ENCODE measurements around the gene RRP12. TPM values are rescaled to one million over a fixed set of nuclear protein-coding genes. Genes with fewer than 3 reads are reported as not detected.

The RRP12 gene
- polyA plus RNA-seq, 6 donors from 2014 or later = 8.1 to 20.8 (median 15.7) TPM

DNA sequence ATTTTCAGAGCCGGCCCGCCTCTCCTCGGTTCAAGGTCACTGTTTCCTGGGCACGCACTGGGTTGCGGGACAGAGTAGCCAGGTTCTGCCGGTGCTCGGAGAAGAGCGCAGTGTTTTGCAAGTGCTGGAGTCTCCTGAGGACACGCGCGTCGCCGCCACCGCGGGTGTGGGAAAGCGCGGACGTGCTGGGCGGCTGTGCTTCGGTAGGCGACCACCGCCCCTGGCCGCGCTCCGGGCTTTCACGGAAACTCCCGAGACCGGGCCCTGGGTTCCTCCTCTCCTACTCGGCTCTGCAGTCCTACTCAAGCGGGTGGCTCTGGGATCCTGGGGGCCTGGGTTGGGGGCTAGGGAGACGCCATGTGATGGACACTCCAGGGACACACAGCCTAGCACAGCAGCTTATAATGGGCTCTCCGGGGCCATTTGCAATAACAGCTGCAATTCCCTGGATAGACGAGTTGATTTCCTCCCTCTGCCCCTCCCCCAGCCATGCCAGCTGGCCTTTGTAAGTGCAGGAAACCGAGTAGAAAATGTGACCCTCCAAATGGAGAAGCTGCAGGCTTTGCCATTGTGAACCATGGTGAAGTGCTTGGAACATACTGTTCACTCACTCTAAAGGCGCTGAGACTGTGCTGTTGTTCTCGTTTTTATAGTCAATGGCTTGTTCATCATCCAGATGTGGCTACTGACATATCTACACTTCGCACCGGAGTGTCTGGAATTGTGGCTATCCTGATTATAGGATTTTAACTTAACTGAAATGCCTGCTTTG, 79.9 kb downstream of the RRP12 start:
- H3K9me3 Mint-ChIP-seq = no peaks in the 10 kb centered on the region
- DNase-seq (peak; percentile 15), ATAC-seq (ENCODE audit: low read depth in 2 of 2) (no peak)
- H3K4me3 Mint-ChIP-seq = peak overlapping the region; percentile 84 to 95 (median 94)
- H3K4me1 Mint-ChIP-seq = peaks cover 27 to 46% (median 28%) of the 10 kb centered on the region in 3 donors
- H3K27me3 Mint-ChIP-seq = no peaks in the 10 kb centered on the region
- peak overlapping the region; percentile 64 to 99 (median 92) for H3K27ac Mint-ChIP-seq
- no peaks in the 10 kb centered on the region for H3K36me3 Mint-ChIP-seq

- Mint-ChIP-seq H3K4me3 (peak overlapping the region; percentile 84 to 95 (median 94)), H3K27ac (peak overlapping the region; percentile 86 to 99 (median 96)), H3K36me3 (no peaks in the 10 kb centered on the region), H3K27me3 (no peaks in the 10 kb centered on the region), H3K9me3 (no peaks in the 10 kb centered on the region), H3K4me1 (peaks cover 24 to 42% (median 28%) of the 10 kb centered on the region in 3 donors)
- ATAC-seq (ENCODE audit: low read depth in 2 of 2) = peak in 1 of 2 donors; percentile 2
- DNase-seq = no peak
These were observed 80.6 kb downstream of the RRP12 start for GRCh38 chr10:97320480-97321031.

- Mint-ChIP-seq H3K9me3 (no peaks in the 10 kb centered on the region), H3K27me3 (no peaks in the 10 kb centered on the region), H3K4me3 (peak overlapping the region; percentile 89 to 95 (median 94)), H3K36me3 (no peaks in the 10 kb centered on the region), H3K27ac (peak overlapping the region; percentile 86 to 99 (median 96)), H3K4me1 (peaks cover 24 to 42% (median 28%) of the 10 kb centered on the region in 3 donors)
- DNase-seq (peak; percentile 73), ATAC-seq (ENCODE audit: low read depth in 2 of 2) (peak; percentile 51 to 63)
These were observed 81.3 kb downstream of the RRP12 start for GRCh38 chr10:97319671-97320479.

DNA sequence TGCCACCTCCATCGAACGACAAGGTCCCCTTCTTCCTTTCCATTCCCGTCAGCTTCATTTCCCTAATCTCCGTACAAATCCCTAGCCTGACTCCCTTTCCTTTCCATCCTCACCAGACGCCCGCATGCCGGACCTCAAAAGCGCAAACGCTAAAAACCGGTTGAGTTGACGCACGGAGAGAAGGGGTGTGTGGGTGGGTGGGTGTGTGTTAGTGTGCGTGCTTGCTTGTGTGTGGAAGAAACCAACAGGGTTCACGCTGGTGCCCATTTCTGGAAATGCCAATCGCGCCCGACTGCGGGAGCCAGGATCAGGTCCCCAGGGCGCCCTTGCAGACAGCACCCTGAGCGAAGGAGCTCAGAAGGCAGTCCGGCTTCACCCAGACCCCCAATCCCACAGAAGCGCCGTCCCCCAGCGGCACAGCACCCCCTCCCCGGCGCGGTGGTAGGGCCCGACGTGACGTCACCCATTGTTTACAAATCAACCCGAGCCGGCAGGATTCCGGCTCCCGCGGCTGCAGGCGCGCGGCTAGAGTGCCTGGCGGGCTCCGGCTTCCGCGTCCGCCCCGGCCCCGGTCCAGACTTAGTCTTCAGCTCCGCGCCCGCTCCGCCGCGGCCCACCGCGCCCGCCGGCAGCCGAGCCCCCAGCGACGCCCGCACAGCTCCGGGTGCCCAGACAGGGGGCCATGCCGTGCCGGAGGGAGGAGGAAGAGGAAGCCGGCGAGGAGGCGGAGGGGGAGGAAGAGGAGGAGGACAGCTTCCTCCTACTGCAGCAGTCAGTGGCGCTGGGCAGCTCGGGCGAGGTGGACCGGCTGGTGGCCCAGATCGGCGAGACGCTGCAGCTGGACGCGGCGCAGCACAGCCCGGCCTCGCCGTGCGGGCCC, 82.1 kb downstream of the RRP12 start, which contains the start of gene FRAT1:
FRAT1 (plus strand) TSS at position 500 of the 880 bp plus-strand sequence; CDS start at position 683, 183 bp downstream.
- Mint-ChIP-seq H3K27ac (peak within 1 kb of the TSS; percentile 99 to 100 (median 100)), H3K4me1 (peaks cover 24 to 42% (median 28%) of the 10 kb centered on the region in 3 donors)
- ATAC-seq (ENCODE audit: low read depth in 2 of 2) = peak; percentile 62 to 70

GRCh38 chr10:97314671-97315070, 86.5 kb downstream of the RRP12 start:
- Mint-ChIP-seq H3K9me3 (no peaks in the 10 kb centered on the region), H3K4me1 (peaks cover 5 to 11% (median 6%) of the 10 kb centered on the region in 3 donors), H3K4me3 (no peak overlapping the region), H3K27ac (peak overlapping the region in 2 of 6 donors; percentile 11 to 46), H3K36me3 (no peaks in the 10 kb centered on the region), H3K27me3 (no peaks in the 10 kb centered on the region)
- ATAC-seq (ENCODE audit: low read depth in 2 of 2) (no peak), DNase-seq (no peak)

More for the DNA sequence above, 82.1 kb downstream of the RRP12 start, which contains the start of gene FRAT1:
- no peaks in the 10 kb centered on the region for H3K9me3 Mint-ChIP-seq
- peak; percentile 95 for DNase-seq
- H3K4me3 Mint-ChIP-seq = peak within 1 kb of the TSS; percentile 89 to 99 (median 97)
- no peaks in the 10 kb centered on the region for H3K27me3 Mint-ChIP-seq
- no peaks in the 10 kb centered on the region for H3K36me3 Mint-ChIP-seq

DNA sequence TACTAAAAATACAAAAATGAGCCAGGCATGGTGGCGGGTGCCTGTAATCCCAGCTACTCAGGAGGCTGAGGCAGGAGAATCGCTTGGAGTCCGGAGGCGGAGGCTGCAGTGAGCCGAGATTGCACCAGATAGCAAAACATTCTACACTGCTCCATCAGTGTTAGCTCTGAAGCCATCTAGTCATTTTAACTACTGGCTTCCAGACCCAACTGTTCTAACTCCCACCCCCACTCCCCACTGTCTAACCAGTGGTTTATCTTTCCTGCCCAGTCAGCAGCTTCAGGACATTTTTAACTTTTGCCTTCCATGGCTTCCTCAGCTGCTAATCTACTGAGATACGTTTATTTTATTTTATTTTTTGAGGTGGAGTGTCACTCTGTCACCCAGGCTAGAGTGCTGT, 88.2 kb downstream of the RRP12 start:
- no peak overlapping the region for H3K27ac Mint-ChIP-seq
- no peaks in the 10 kb centered on the region for H3K27me3 Mint-ChIP-seq
- H3K9me3 Mint-ChIP-seq = no peaks in the 10 kb centered on the region
- H3K4me1 Mint-ChIP-seq = peaks cover 0 to 3% (median 0%) of the 10 kb centered on the region in 3 donors
- ATAC-seq (ENCODE audit: low read depth in 2 of 2) (no peak), DNase-seq (no peak)
- H3K36me3 Mint-ChIP-seq = no peaks in the 10 kb centered on the region
- H3K4me3 Mint-ChIP-seq = no peak overlapping the region

- ATAC-seq (ENCODE audit: low read depth in 2 of 2) = no peak
- Mint-ChIP-seq H3K27ac (no peak overlapping the region), H3K9me3 (no peaks in the 10 kb centered on the region), H3K27me3 (no peaks in the 10 kb centered on the region), H3K4me3 (no peak overlapping the region), H3K36me3 (no peaks in the 10 kb centered on the region), H3K4me1 (no peaks in the 10 kb centered on the region)
- DNase-seq = no peak
These were observed 90.0 kb downstream of the RRP12 start for GRCh38 chr10:97311111-97311626.

DNA sequence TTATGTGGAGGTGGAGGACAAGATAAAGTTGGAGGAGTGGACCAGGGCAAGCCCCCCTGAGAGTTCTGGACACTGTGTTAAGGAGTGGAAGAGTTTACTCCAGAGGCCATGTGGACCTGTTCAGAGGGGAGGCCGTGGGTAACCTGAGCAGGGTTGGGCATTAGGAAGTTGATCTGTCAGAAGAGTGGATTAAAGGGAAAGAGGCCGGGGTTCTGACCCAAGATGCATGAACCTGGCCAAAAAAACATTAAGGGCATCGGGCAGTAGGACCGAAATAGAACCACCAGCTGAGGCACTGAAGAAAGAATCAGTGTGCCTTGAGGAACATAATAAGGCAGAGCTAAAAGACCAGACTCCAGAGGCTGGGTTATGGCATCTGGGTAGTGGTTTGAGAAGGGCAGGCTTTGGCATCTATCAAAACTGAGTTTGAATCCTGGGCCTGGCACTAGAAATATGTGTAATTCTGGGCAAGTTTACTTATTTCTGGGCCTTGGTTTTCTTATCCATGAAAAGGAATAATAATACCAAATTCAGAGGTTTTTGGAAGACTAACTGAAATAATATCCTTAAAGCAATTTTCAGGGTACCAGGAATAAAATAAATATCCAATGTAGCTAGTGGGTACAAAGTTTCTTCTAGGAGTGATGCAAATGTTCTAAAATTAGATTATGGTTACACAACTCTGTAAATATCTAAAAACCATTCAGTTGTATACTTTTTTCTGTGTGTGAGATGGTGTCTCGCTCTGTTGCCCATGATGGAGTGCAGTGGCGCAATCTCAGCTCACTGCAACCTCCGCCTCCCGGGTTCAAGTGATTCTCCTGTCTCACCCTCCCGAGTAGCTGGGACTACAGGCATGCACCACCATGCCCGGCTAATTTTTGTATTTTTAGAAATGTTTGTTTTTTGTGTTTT, 93.0 kb downstream of the RRP12 start:
- Mint-ChIP-seq H3K36me3 (no peaks in the 10 kb centered on the region), H3K9me3 (no peaks in the 10 kb centered on the region), H3K4me3 (no peak overlapping the region), H3K27me3 (no peaks in the 10 kb centered on the region), H3K4me1 (no peaks in the 10 kb centered on the region), H3K27ac (peak overlapping the region in 1 of 6 donors; percentile 39)
- DNase-seq (no peak), ATAC-seq (ENCODE audit: low read depth in 2 of 2) (no peak)

DNA sequence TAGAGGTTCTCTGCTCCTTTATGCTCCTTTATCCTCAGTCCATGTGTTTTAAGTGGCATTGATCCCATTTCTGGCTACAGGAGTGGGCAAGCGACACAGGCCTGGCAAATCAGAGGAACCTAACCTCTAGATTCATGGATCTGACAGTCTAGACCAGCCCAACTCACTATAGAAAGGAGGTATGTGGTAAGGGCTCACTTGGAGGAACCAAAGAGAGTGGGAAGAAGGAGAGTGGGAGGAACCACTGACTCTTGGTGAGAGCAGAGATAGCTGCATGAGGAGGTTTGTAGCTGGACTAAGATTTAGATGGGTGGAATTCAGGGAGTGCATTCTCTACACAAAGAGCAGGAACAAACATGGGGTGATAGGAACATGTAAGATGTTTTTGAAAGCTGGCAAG, 93.7 kb downstream of the RRP12 start:
- Mint-ChIP-seq H3K4me3 (no peak overlapping the region), H3K27me3 (no peaks in the 10 kb centered on the region), H3K36me3 (no peaks in the 10 kb centered on the region), H3K4me1 (no peaks in the 10 kb centered on the region), H3K27ac (peak overlapping the region in 2 of 6 donors; percentile 2 to 78), H3K9me3 (no peaks in the 10 kb centered on the region)
- no peak for ATAC-seq (ENCODE audit: low read depth in 2 of 2)
- DNase-seq = no peak

Data from naive B cell (primary cell).